PFSK-1 (cell line): ENCODE results near the gene OR6V1. TPM values are rescaled to one million over a fixed set of nuclear protein-coding genes. Genes with fewer than 3 reads are reported as not detected.

Experiments used
- FOXP2 ChIP-seq: optimal IDR thresholded peaks from 2 replicates; pipeline ENCODE3; 2011; ENCODE audit warnings: borderline replicate concordance, control low read depth, inconsistent platforms; ENCODE audit not compliant: insufficient read depth; ENCODE audit errors: extremely low read length, extremely low read depth
- POLR2AphosphoS5 ChIP-seq: IDR thresholded peaks from 2 replicates; pipeline ENCODE4 v1.6.1; 2012; ENCODE audit warnings: low read depth, mild to moderate bottlenecking, control low read depth, low read length, moderate library complexity
- SIN3A ChIP-seq: IDR thresholded peaks from 2 replicates; pipeline ENCODE4 v1.6.1; 2012; ENCODE audit warnings: mild to moderate bottlenecking, low read length, moderate library complexity, borderline replicate concordance; ENCODE audit not compliant: insufficient read depth
- TAF1 ChIP-seq: IDR thresholded peaks from 2 replicates; pipeline ENCODE4 v1.6.1; 2012; ENCODE audit warnings: low read length, control low read depth, borderline replicate concordance; ENCODE audit not compliant: insufficient read depth
- polyA plus RNA-seq: library from polyadenylated mRNA; unstranded; fragments of >200 nt; gene quantifications from one replicate; pipeline ENCODE4 v1.2.1, GENCODE V29; 2012; ENCODE audit warnings: low read depth, missing spikeins; ENCODE audit not compliant: insufficient read length
- TF ChIP-seq, protein P1 (sequence below), 2 experiments: IDR thresholded peaks; 2 replicates each; pipeline versions ENCODE4 v1.6.1 to v1.8.0; 2011 to 2012; ENCODE audit warnings: low read depth in 2 of 2, low read length in 2 of 2, control low read depth in 1 of 2, inconsistent platforms in 1 of 2, mild to moderate bottlenecking in 1 of 2, moderate library complexity in 1 of 2; ENCODE audit not compliant: insufficient read depth in 1 of 2

Gene OR6V1
- not detected for polyA plus RNA-seq

- TF ChIP-seq, protein P1, sequence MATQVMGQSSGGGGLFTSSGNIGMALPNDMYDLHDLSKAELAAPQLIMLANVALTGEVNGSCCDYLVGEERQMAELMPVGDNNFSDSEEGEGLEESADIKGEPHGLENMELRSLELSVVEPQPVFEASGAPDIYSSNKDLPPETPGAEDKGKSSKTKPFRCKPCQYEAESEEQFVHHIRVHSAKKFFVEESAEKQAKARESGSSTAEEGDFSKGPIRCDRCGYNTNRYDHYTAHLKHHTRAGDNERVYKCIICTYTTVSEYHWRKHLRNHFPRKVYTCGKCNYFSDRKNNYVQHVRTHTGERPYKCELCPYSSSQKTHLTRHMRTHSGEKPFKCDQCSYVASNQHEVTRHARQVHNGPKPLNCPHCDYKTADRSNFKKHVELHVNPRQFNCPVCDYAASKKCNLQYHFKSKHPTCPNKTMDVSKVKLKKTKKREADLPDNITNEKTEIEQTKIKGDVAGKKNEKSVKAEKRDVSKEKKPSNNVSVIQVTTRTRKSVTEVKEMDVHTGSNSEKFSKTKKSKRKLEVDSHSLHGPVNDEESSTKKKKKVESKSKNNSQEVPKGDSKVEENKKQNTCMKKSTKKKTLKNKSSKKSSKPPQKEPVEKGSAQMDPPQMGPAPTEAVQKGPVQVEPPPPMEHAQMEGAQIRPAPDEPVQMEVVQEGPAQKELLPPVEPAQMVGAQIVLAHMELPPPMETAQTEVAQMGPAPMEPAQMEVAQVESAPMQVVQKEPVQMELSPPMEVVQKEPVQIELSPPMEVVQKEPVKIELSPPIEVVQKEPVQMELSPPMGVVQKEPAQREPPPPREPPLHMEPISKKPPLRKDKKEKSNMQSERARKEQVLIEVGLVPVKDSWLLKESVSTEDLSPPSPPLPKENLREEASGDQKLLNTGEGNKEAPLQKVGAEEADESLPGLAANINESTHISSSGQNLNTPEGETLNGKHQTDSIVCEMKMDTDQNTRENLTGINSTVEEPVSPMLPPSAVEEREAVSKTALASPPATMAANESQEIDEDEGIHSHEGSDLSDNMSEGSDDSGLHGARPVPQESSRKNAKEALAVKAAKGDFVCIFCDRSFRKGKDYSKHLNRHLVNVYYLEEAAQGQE (IDR thresholded peaks at IDR 0.05; ENCODE audit: insufficient read depth in 1 of 2, low read depth in 2 of 2, low read length in 2 of 2) = no peak
- TF ChIP-seq TAF1 (no peak), POLR2AphosphoS5 (no peak), SIN3A (no peak), FOXP2 (no peak)
Measured at GRCh38 chr7:143052041-143052440, at the start of gene OR6V1. OR6V1 (plus strand) TSS chr7:143052341; CDS start chr7:143052341, 0 bp downstream.

- TF ChIP-seq POLR2AphosphoS5 = no peak
- TF ChIP-seq SIN3A = no peak
- no peak for TF ChIP-seq FOXP2
- no peak for TF ChIP-seq TAF1
- TF ChIP-seq, protein P1 (IDR thresholded peaks at IDR 0.05; ENCODE audit: insufficient read depth in 1 of 2, low read depth in 2 of 2, low read length in 2 of 2) = no peak
Measured at GRCh38 chr7:143002898-143003297, 49.2 kb upstream of the OR6V1 start.

- TF ChIP-seq, protein P1 (IDR thresholded peaks at IDR 0.05; ENCODE audit: insufficient read depth in 1 of 2, low read depth in 2 of 2, low read length in 2 of 2) = no peak
- TF ChIP-seq SIN3A = no peak
- TF ChIP-seq FOXP2 = no peak
- no peak for TF ChIP-seq TAF1
- no peak for TF ChIP-seq POLR2AphosphoS5
Measured at GRCh38 chr7:143003393-143004051, 48.6 kb upstream of the OR6V1 start.

DNA sequence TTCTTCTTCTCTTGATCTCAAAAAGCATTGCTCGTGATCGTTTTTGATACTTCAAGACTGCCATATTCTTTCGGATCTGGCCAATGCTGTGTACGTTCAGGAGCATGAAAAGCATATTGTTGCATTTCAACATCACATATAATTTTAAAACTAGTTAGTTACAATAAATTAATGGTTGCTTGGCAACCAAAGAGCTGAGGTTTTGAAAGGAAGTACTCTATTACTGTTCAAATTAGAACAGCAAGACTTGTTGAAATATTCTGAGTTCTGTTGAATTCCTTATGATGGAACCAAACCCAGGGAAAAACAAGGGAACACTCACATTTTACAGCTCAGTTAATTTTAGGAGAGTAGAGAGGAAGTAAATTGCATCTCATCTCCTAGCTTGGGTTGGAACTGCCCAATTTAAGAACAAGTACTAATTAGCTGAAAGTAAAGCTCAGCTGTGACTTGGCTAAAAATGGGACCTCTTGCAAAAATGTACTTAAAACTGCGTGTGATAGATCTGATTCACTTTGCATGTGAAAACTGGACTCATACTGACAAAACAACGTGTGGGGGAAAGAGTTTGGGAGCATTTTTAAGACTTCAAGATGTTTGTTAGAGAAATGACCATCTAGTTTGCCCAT lies 46.4 kb upstream of the OR6V1 start:
- TF ChIP-seq, protein P1 (IDR thresholded peaks at IDR 0.05; ENCODE audit: insufficient read depth in 1 of 2, low read depth in 2 of 2, low read length in 2 of 2) = no peak
- TF ChIP-seq FOXP2 = no peak
- TF ChIP-seq TAF1 = no peak
- no peak for TF ChIP-seq POLR2AphosphoS5
- no peak for TF ChIP-seq SIN3A
